Activated T-cell treated with anti-CD3 and anti-CD28 coated beads, Interleukin-2, amount 50 U/mL, for 24 hours (primary cell): Measurements from ENCODE around the gene PIEZO2.

Experiments used
- DNase-seq: peaks from one replicate; pipeline ENCODE4 v3.0.0-alpha.2; 2020
- H3K27ac Mint-ChIP-seq: 2 replicates; pipeline ENCODE4 v1.8.0; 2020; ENCODE audit warnings: mild to moderate bottlenecking, mixed read lengths
- H3K27me3 Mint-ChIP-seq: 2 replicates; pipeline ENCODE4 v1.8.0; 2020; ENCODE audit warnings: mixed read lengths
- H3K36me3 Mint-ChIP-seq: 2 replicates; pipeline ENCODE4 v1.8.0; 2020; ENCODE audit warnings: low read depth, mixed read lengths
- H3K4me1 Mint-ChIP-seq: 2 replicates; pipeline ENCODE4 v1.8.0; 2020; ENCODE audit warnings: low read depth, mixed read lengths
- H3K4me3 Mint-ChIP-seq: 2 replicates; pipeline ENCODE4 v1.8.0; 2020; ENCODE audit warnings: mild to moderate bottlenecking, moderate library complexity, mixed read lengths
- H3K9me3 Mint-ChIP-seq: 2 replicates; pipeline ENCODE4 v1.8.0; 2020; ENCODE audit warnings: mixed read lengths

PIEZO2 gene

GRCh38 chr18:10840743-10841142, 308.6 kb downstream of the PIEZO2 start:
- no peak for DNase-seq
- peaks cover 16% of the 10 kb centered on the region for H3K27me3 Mint-ChIP-seq
- no peaks in the 10 kb centered on the region for H3K36me3 Mint-ChIP-seq
- no peaks in the 10 kb centered on the region for H3K9me3 Mint-ChIP-seq
- H3K27ac Mint-ChIP-seq, result no peak overlapping the region
- no peaks in the 10 kb centered on the region for H3K4me1 Mint-ChIP-seq
- H3K4me3 Mint-ChIP-seq, result no peak overlapping the region

DNA sequence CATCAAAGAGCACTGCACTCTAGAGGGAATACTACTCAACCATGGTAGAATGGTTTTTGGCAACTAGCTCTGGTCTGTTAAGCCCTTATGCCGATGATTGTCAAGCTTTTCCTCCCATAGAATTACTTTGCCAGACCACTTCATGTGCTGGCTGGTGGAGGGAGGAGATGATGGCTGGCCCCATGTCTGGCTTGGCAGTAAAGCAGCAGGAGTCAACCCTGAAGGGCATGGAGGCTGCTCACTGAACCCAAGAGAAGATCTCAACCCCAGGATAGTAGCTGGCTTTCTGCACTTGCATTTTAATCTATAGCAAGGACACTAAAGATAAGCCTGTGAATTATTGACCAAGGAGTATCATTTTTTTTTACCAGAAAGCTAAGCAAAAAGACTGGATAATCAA, 309.9 kb downstream of the PIEZO2 start:
- Mint-ChIP-seq H3K4me3 (no peak overlapping the region), H3K27me3 (peaks cover 16% of the 10 kb centered on the region), H3K4me1 (no peaks in the 10 kb centered on the region), H3K36me3 (no peaks in the 10 kb centered on the region), H3K27ac (no peak overlapping the region), H3K9me3 (no peaks in the 10 kb centered on the region)
- no peak for DNase-seq

DNA sequence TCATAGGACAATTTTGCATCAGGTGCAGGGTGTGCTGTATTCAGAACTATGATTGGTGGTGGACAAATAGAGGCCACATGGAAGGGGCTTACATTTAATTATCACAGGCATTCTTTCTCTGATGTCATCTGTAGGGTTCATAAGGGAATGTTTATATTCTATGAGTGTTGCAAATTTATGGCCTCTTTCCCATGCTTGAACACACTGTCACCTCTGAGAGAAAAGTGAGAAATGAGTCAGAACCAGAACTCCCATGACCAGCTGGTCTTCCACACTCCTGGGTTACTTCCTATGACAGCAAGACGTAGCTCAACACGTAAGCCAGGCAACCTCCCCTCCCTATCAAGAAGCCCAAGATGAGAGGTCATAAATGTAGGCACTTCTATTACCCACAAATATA, 310.8 kb downstream of the PIEZO2 start:
- Mint-ChIP-seq H3K9me3 (no peaks in the 10 kb centered on the region), H3K4me1 (no peaks in the 10 kb centered on the region), H3K36me3 (no peaks in the 10 kb centered on the region), H3K4me3 (no peak overlapping the region), H3K27ac (no peak overlapping the region), H3K27me3 (peaks cover 14% of the 10 kb centered on the region)
- no peak for DNase-seq

- Mint-ChIP-seq H3K36me3 (no peaks in the 10 kb centered on the region), H3K27ac (no peak overlapping the region), H3K27me3 (peaks cover 7% of the 10 kb centered on the region), H3K9me3 (peaks cover 2% of the 10 kb centered on the region), H3K4me1 (no peaks in the 10 kb centered on the region), H3K4me3 (no peak overlapping the region)
- no peak for DNase-seq
These were observed 315.1 kb downstream of the PIEZO2 start for GRCh38 chr18:10834128-10834815.

GRCh38 chr18:10833656-10834055, 315.7 kb downstream of the PIEZO2 start:
- no peak overlapping the region for H3K27ac Mint-ChIP-seq
- no peaks in the 10 kb centered on the region for H3K4me1 Mint-ChIP-seq
- peaks cover 12% of the 10 kb centered on the region for H3K27me3 Mint-ChIP-seq
- no peaks in the 10 kb centered on the region for H3K36me3 Mint-ChIP-seq
- no peak for DNase-seq
- no peak overlapping the region for H3K4me3 Mint-ChIP-seq
- H3K9me3 Mint-ChIP-seq, result peaks cover 2% of the 10 kb centered on the region

DNA sequence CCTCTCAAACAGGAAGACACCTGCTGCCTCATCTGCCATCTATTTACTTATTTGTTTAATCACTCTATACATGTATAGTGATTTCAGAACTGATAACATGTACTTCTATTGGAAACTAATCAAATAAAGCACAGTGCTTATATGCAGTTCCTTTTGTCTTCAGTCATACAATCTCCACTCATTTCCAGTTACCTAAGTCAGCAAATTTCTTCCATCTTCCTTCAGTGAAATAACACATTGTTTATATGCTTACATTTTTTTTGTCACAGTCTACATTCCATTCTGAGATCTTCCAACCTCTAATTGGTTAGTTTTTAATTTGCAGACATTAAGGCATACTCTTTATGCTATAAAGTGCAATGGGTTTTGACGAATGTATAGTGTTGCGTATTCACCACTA, 323.0 kb downstream of the PIEZO2 start:
- H3K9me3 Mint-ChIP-seq, result peaks cover 5% of the 10 kb centered on the region
- peaks cover 3% of the 10 kb centered on the region for H3K4me1 Mint-ChIP-seq
- H3K36me3 Mint-ChIP-seq, result no peaks in the 10 kb centered on the region
- H3K27ac Mint-ChIP-seq, result no peak overlapping the region
- DNase-seq, result no peak
- no peak overlapping the region for H3K4me3 Mint-ChIP-seq
- peaks cover 35% of the 10 kb centered on the region for H3K27me3 Mint-ChIP-seq

GRCh38 chr18:10822456-10822855, 326.9 kb downstream of the PIEZO2 start:
- DNase-seq, result no peak
- H3K4me1 Mint-ChIP-seq, result peaks cover 3% of the 10 kb centered on the region
- H3K4me3 Mint-ChIP-seq, result no peak overlapping the region
- H3K9me3 Mint-ChIP-seq, result peaks cover 6% of the 10 kb centered on the region
- H3K27ac Mint-ChIP-seq, result no peak overlapping the region
- H3K36me3 Mint-ChIP-seq, result no peaks in the 10 kb centered on the region
- peaks cover 24% of the 10 kb centered on the region for H3K27me3 Mint-ChIP-seq

- Mint-ChIP-seq H3K4me3 (no peak overlapping the region), H3K36me3 (no peaks in the 10 kb centered on the region), H3K27me3 (peaks cover 16% of the 10 kb centered on the region), H3K9me3 (peaks cover 6% of the 10 kb centered on the region), H3K4me1 (peaks cover 3% of the 10 kb centered on the region), H3K27ac (no peak overlapping the region)
- no peak for DNase-seq
These were observed 328.7 kb downstream of the PIEZO2 start for GRCh38 chr18:10820681-10821080.

DNA sequence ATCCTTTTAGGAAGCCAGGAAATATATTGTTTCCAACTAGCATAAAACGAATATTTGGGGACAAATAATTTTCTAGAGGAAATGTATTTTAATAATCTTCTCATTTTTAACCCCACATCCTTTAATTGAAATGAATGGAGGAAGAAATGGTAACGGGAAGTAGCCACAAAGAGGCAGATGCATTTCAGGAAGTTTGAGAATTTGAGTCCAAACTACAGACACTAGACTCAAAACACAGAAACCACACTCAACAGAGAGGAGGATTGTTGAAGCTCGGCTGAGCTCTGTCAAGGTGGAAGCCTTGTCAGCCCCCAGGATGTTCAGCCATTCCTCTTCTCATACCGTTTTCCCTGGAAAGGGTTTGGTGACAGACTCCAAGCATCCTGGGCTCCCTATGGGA, 335.0 kb downstream of the PIEZO2 start:
- H3K27me3 Mint-ChIP-seq, result peaks cover 4% of the 10 kb centered on the region
- DNase-seq, result no peak

GRCh38 chr18:10805587-10806118, 343.7 kb downstream of the PIEZO2 start:
- Mint-ChIP-seq H3K9me3 (no peaks in the 10 kb centered on the region), H3K4me3 (no peak overlapping the region), H3K36me3 (no peaks in the 10 kb centered on the region), H3K27ac (no peak overlapping the region), H3K27me3 (no peaks in the 10 kb centered on the region), H3K4me1 (no peaks in the 10 kb centered on the region)
- no peak for DNase-seq

More for the DNA sequence above, 335.0 kb downstream of the PIEZO2 start:
- no peaks in the 10 kb centered on the region for H3K9me3 Mint-ChIP-seq
- no peaks in the 10 kb centered on the region for H3K36me3 Mint-ChIP-seq
- H3K27ac Mint-ChIP-seq, result no peak overlapping the region
- no peaks in the 10 kb centered on the region for H3K4me1 Mint-ChIP-seq
- H3K4me3 Mint-ChIP-seq, result no peak overlapping the region

- Mint-ChIP-seq H3K27ac (no peak overlapping the region), H3K9me3 (no peaks in the 10 kb centered on the region), H3K27me3 (no peaks in the 10 kb centered on the region), H3K4me3 (no peak overlapping the region), H3K36me3 (no peaks in the 10 kb centered on the region), H3K4me1 (no peaks in the 10 kb centered on the region)
- no peak for DNase-seq
These were observed 345.2 kb downstream of the PIEZO2 start for GRCh38 chr18:10804126-10804525.

DNA sequence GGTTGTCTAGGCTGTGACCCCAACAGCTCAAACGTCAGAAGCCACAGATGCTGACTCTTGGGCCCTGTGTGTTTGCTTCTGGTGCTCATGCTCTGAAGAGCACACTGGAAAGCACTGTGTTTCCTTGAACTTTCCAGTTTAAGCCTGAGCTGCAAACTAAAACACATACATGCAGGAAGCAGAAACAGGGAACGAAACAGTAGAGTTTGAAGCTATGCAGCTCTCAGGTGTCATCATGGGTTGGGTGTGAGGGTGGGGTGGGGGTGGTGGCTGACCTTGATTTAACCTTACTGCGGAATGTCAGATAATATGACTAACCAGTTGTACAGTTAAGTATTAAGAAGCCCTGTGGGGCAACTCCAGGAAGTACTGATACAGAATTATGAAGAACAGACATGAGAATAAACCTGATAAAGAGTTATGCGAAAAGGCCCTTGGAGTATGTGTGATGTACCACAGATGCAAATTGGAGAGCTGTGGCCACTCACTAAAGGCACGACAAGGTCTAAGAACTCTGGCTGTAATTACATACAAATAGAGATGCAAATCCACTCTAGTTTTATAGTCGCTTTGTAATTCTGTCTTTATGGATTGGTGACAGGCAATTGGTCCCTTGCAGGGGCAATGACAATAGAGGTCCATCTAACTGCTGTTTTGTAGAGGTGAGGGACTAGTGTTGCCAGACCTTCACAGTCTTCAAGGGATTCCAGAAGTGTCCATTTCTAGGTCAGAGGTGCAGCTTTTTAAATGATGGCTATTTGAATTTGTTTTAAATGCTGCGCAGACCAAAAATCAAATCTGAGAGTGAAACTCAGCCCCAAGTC, 350.4 kb downstream of the PIEZO2 start:
- H3K36me3 Mint-ChIP-seq, result no peaks in the 10 kb centered on the region
- H3K27me3 Mint-ChIP-seq, result peaks cover 2% of the 10 kb centered on the region
- no peak overlapping the region for H3K27ac Mint-ChIP-seq
- H3K9me3 Mint-ChIP-seq, result no peaks in the 10 kb centered on the region
- H3K4me1 Mint-ChIP-seq, result no peaks in the 10 kb centered on the region
- DNase-seq, result no peak
- H3K4me3 Mint-ChIP-seq, result no peak overlapping the region

DNA sequence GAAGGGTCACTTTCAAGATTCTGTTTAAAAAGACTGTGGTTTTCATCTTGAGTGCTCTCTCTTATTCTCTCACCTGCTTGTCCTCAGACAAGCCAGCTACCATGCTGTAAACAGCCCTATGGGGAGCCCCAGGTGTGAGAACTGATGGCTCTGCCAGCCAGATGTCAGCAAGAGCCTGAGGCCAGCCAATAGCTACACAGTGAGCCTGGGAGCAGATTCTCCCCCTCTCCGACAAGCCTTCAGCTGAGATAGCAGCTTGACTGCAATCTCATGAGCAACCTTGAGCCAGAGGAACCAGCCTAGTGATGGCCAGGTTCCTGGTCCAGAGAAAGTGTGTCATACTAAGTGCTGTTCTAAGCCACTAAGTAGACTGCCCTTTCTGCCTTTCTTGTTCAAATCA, 351.5 kb downstream of the PIEZO2 start:
- DNase-seq, result no peak
- H3K27me3 Mint-ChIP-seq, result peaks cover 7% of the 10 kb centered on the region
- no peaks in the 10 kb centered on the region for H3K4me1 Mint-ChIP-seq
- no peak overlapping the region for H3K27ac Mint-ChIP-seq
- no peak overlapping the region for H3K4me3 Mint-ChIP-seq
- H3K9me3 Mint-ChIP-seq, result no peaks in the 10 kb centered on the region
- H3K36me3 Mint-ChIP-seq, result no peaks in the 10 kb centered on the region

DNA sequence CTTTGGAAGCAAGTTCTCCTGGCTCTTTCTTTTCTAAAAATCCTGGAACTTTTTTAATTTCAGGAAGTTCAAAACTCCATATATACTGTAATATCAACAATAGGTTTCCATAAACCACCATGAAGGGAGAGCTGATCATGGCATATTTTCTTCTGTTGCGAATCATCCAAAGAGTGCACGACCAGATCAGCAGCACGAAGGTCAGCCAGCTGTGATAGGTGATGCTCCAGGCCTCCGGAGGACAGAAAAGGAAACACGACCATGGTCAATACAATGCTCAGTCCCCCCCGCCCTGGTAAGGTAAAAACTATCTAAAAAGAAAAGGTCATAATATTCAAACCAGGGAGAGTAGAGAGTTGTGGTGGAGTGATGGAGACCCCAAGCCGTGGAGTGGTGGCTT, 354.6 kb downstream of the PIEZO2 start:
- no peak for DNase-seq
- peaks cover 24% of the 10 kb centered on the region for H3K27me3 Mint-ChIP-seq
- H3K27ac Mint-ChIP-seq, result no peak overlapping the region

GRCh38 chr18:10793730-10794370, 355.5 kb downstream of the PIEZO2 start:
- H3K27ac Mint-ChIP-seq, result no peak overlapping the region
- H3K4me1 Mint-ChIP-seq, result no peaks in the 10 kb centered on the region
- no peaks in the 10 kb centered on the region for H3K9me3 Mint-ChIP-seq
- H3K36me3 Mint-ChIP-seq, result no peaks in the 10 kb centered on the region
- H3K27me3 Mint-ChIP-seq, result peaks cover 28% of the 10 kb centered on the region
- no peak for DNase-seq
- no peak overlapping the region for H3K4me3 Mint-ChIP-seq

More for the DNA sequence above, 354.6 kb downstream of the PIEZO2 start:
- Mint-ChIP-seq H3K9me3 (no peaks in the 10 kb centered on the region), H3K36me3 (no peaks in the 10 kb centered on the region), H3K4me1 (no peaks in the 10 kb centered on the region), H3K4me3 (no peak overlapping the region)
